Right cardiac atrium (tissue), 5 donors: Measurements from ENCODE around the gene NINJ1. TPM values are rescaled to one million over a fixed set of nuclear protein-coding genes. Genes with fewer than 3 reads are reported as not detected.
"Not testable (repeated sequence)": the region's sequence is repeated elsewhere in the genome, so short reads cannot be mapped to it uniquely, and the experiment has no call there.

Source experiments
- ATAC-seq, 2 donors: fragments of 200-7000 bp; cut with Tn5 transposase; one replicate each; pipeline versions ENCODE4 v1.8.0 to v1.9.1; 2020; ENCODE audit warnings: moderate library complexity in 2 of 2, mild to moderate bottlenecking in 1 of 2
- DNase-seq, 3 donors: peaks; one replicate each; pipeline ENCODE4 v3.0.0-alpha.2; 2020
- H3K27ac ChIP-seq: one replicate; pipeline ENCODE4 v1.5.1; 2013; ENCODE audit warnings: mild to moderate bottlenecking, low read length, control low read depth, moderate library complexity
- H3K27me3 ChIP-seq: one replicate; pipeline ENCODE4 v1.6.1; 2013; ENCODE audit not compliant: control insufficient read depth, insufficient read depth
- H3K4me1 ChIP-seq: one replicate; pipeline ENCODE4 v1.6.1; 2013; ENCODE audit warnings: low read length; ENCODE audit not compliant: control insufficient read depth, insufficient read depth
- H3K4me3 ChIP-seq: one replicate; pipeline ENCODE4 v1.5.1; 2013; ENCODE audit warnings: low read length, control low read depth
- H3K9me3 ChIP-seq: one replicate; pipeline ENCODE4 v1.6.1; 2013; ENCODE audit warnings: low read length; ENCODE audit not compliant: control insufficient read depth
- WGBS: extraction: QIAGEN DNeasy Blood & Tissue Kit; methylation state at CpG from one replicate; pipeline ENCODE4 v1.1.7; 2013; 5-methylcytosine and 5-hydroxymethylcytosine counted together
- intact Hi-C, 4 donors: fragments of 100-400 bp; cut with DNase I; formaldehyde crosslinking; loops; one replicate each; pipeline versions ENCODE4 v1.11.0 to v1.14.0; 2022 to 2023
- polyA plus RNA-seq: library from polyadenylated mRNA; stranded (reverse); fragments of 200-250 nt; gene quantifications from one replicate; pipeline ENCODE4 v1.2.3, GENCODE V29; 2013
- total RNA-seq, 4 donors: library from RNA; stranded (reverse); fragmentation: NEBNext Ultra II Directional; extraction: Animal tissue kit (Norgen Biotek cat#: 25700); gene quantifications; one replicate each; pipeline ENCODE4 v1.2.1, GENCODE V29; 2021
- donor health status: healthy with polysubstance abuse.
- donor health status: DM: no; HTN: yes; CAD: no.
- donor health status: DM: no; HTN: no; CAD: no.
- donor health status: DM: no; HTN: yes; CAD: no; lungs with severe emphysema.
- donor health status: DM: yes; HTN: yes; CAD: no.

Gene NINJ1
- total and polyA plus RNA-seq, 5 donors: 42.9 to 96.2 (median 62.8) TPM

- Histone ChIP-seq H3K4me3 (no peak overlapping the region), H3K27ac (no peak overlapping the region), H3K4me1 (no peaks in the 10 kb centered on the region), H3K27me3 (no peaks in the 10 kb centered on the region), H3K9me3 (no peaks in the 10 kb centered on the region)
- WGBS: 15% methylated on average over 19 of the region's 19 CpGs
- peak; percentile 82 to 95 (median 95) for DNase-seq
- intact Hi-C loops: loop anchor here in 3 of 4 donors (5.0 kb wide), 2 partner anchors 142 to 147 kb away; no protein-coding TSS in a partner anchor
- peak; percentile 94 to 95 for ATAC-seq
Observed at GRCh38 chr9:93159601-93160471, 25.8 kb upstream of the NINJ1 start.

- H3K4me3 ChIP-seq: no peak overlapping the region
- no peak for ATAC-seq
- WGBS: 87% methylated on average over 11 of the region's 11 CpGs
- H3K27me3 ChIP-seq: no peaks in the 10 kb centered on the region
- DNase-seq: no peak
- H3K27ac ChIP-seq: no peak overlapping the region
- intact Hi-C loops: loop anchor here in 2 of 4 donors (2.0 to 5.0 kb wide), 2 partner anchors 146 kb away; no protein-coding TSS in a partner anchor
- no peaks in the 10 kb centered on the region for H3K4me1 ChIP-seq
- H3K9me3 ChIP-seq: no peaks in the 10 kb centered on the region
Observed at GRCh38 chr9:93156475-93157008, 22.5 kb upstream of the NINJ1 start.

- DNase-seq (peak in 1 of 3 donors; percentile 32), ATAC-seq (peak in 1 of 2 donors; percentile 20)
- intact Hi-C loops: loop anchor here in 2 of 4 donors (2.0 to 5.0 kb wide), 2 partner anchors 146 to 147 kb away; no protein-coding TSS in a partner anchor
- no peaks in the 10 kb centered on the region for H3K4me1 ChIP-seq
- no peak overlapping the region for H3K27ac ChIP-seq
- H3K4me3 ChIP-seq: no peak overlapping the region
- H3K27me3 ChIP-seq: no peaks in the 10 kb centered on the region
- H3K9me3 ChIP-seq: no peaks in the 10 kb centered on the region
- 74% methylated on average over 16 of the region's 16 CpGs for WGBS
Observed at GRCh38 chr9:93155716-93156474, 21.8 kb upstream of the NINJ1 start.

- no peaks in the 10 kb centered on the region for H3K27me3 ChIP-seq
- DNase-seq: peak in 1 of 3 donors; percentile 50
- no peak overlapping the region for H3K27ac ChIP-seq
- H3K4me1 ChIP-seq: no peaks in the 10 kb centered on the region
- H3K4me3 ChIP-seq: no peak overlapping the region
- 77% methylated on average over 14 of the region's 14 CpGs for whole genome bisulfite sequencing
- no peaks in the 10 kb centered on the region for H3K9me3 ChIP-seq
- peak in 1 of 2 donors; percentile 24 for ATAC-seq
- intact Hi-C loops: no loop called here
Observed at GRCh38 chr9:93154293-93154903, 20.3 kb upstream of the NINJ1 start.

- ATAC-seq: no peak
Observed at GRCh38 chr9:93151097-93151784, 17.2 kb upstream of the NINJ1 start.

GRCh38 chr9:93149361-93149760 is 15.3 kb upstream of the NINJ1 start:
- Histone ChIP-seq H3K27ac (no peak overlapping the region), H3K9me3 (no peaks in the 10 kb centered on the region), H3K4me3 (no peak overlapping the region), H3K27me3 (no peaks in the 10 kb centered on the region), H3K4me1 (no peaks in the 10 kb centered on the region)
- intact Hi-C loops: no loop called here
- ATAC-seq (no peak), DNase-seq (no peak)
- WGBS: 43% methylated on average over 1 of the region's 1 CpG

More at GRCh38 chr9:93151097-93151784, 17.2 kb upstream of the NINJ1 start:
- DNase-seq: peak in 1 of 3 donors; percentile 29
- H3K4me3 ChIP-seq: no peak overlapping the region
- no peaks in the 10 kb centered on the region for H3K27me3 ChIP-seq
- no peaks in the 10 kb centered on the region for H3K4me1 ChIP-seq
- 85% methylated on average over 10 of the region's 10 CpGs for WGBS
- H3K9me3 ChIP-seq: no peaks in the 10 kb centered on the region
- intact Hi-C loops: no loop called here
- H3K27ac ChIP-seq: no peak overlapping the region

GRCh38 chr9:93148721-93149120 is 14.7 kb upstream of the NINJ1 start:
- no peaks in the 10 kb centered on the region for H3K9me3 ChIP-seq
- intact Hi-C loops: no loop called here
- ATAC-seq (no peak), DNase-seq (no peak)
- H3K4me1 ChIP-seq: peaks cover 4% of the 10 kb centered on the region
- H3K27me3 ChIP-seq: no peaks in the 10 kb centered on the region
- 86% methylated on average over 2 of the region's 2 CpGs for WGBS
- H3K27ac ChIP-seq: no peak overlapping the region
- no peak overlapping the region for H3K4me3 ChIP-seq

GRCh38 chr9:93147632-93148031 is 13.6 kb upstream of the NINJ1 start:
- DNase-seq (peak in 1 of 3 donors; percentile 5), ATAC-seq (no peak)
- H3K9me3 ChIP-seq: no peaks in the 10 kb centered on the region
- no peak overlapping the region for H3K4me3 ChIP-seq
- WGBS: 67% methylated on average over 2 of the region's 2 CpGs
- intact Hi-C loops: no loop called here
- no peak overlapping the region for H3K27ac ChIP-seq
- peaks cover 5% of the 10 kb centered on the region for H3K4me1 ChIP-seq
- H3K27me3 ChIP-seq: no peaks in the 10 kb centered on the region

- ATAC-seq, H3K9me3 ChIP-seq, DNase-seq, intact Hi-C loops, H3K27ac ChIP-seq, H3K27me3 ChIP-seq, H3K4me3 ChIP-seq, H3K4me1 ChIP-seq: not testable (repeated sequence)
- WGBS: 82% methylated on average over 6 of the region's 6 CpGs
Observed at GRCh38 chr9:93146696-93147095, 12.6 kb upstream of the NINJ1 start.

- intact Hi-C loops: no loop called here
- 33% methylated on average over 15 of the region's 15 CpGs for WGBS
- Histone ChIP-seq H3K4me1 (peaks cover 5% of the 10 kb centered on the region), H3K4me3 (no peak overlapping the region), H3K27ac (no peak overlapping the region), H3K9me3 (no peaks in the 10 kb centered on the region), H3K27me3 (no peaks in the 10 kb centered on the region)
- DNase-seq (peak in 2 of 3 donors; percentile 70 to 76), ATAC-seq (peak; percentile 59 to 85)
Observed at GRCh38 chr9:93143830-93144530, 9.9 kb upstream of the NINJ1 start.
